Activated naive CD8-positive, alpha-beta T cell (primary cell): ENCODE results near the gene BRD7.

Source experiments
- H3K27ac Mint-ChIP-seq: one replicate; pipeline ENCODE4 v1.8.0; 2021; ENCODE audit warnings: mixed read lengths
- H3K27me3 Mint-ChIP-seq: one replicate; pipeline ENCODE4 v1.8.0; 2021; ENCODE audit warnings: mixed read lengths
- H3K36me3 Mint-ChIP-seq: one replicate; pipeline ENCODE4 v1.8.0; 2021; ENCODE audit warnings: mixed read lengths
- H3K4me1 Mint-ChIP-seq: one replicate; pipeline ENCODE4 v1.8.0; 2021; ENCODE audit warnings: low read depth, mixed read lengths
- H3K4me3 Mint-ChIP-seq: one replicate; pipeline ENCODE4 v1.8.0; 2021; ENCODE audit warnings: mild to moderate bottlenecking, mixed read lengths
- H3K9me3 Mint-ChIP-seq: one replicate; pipeline ENCODE4 v1.8.0; 2021; ENCODE audit warnings: low read depth, mixed read lengths

BRD7 gene

GRCh38 chr16:50289950-50290764, 78.6 kb downstream of the BRD7 start:
- Mint-ChIP-seq H3K27ac (no peak overlapping the region), H3K4me3 (no peak overlapping the region), H3K9me3 (no peaks in the 10 kb centered on the region), H3K27me3 (no peaks in the 10 kb centered on the region), H3K36me3 (peaks cover 3% of the 10 kb centered on the region), H3K4me1 (peaks cover 17% of the 10 kb centered on the region)

- no peaks in the 10 kb centered on the region for H3K27me3 Mint-ChIP-seq
- H3K36me3 Mint-ChIP-seq: peaks cover 3% of the 10 kb centered on the region
- no peak overlapping the region for H3K27ac Mint-ChIP-seq
- H3K9me3 Mint-ChIP-seq: no peaks in the 10 kb centered on the region
- no peak overlapping the region for H3K4me3 Mint-ChIP-seq
- peaks cover 27% of the 10 kb centered on the region for H3K4me1 Mint-ChIP-seq
These were observed 79.9 kb downstream of the BRD7 start for GRCh38 chr16:50288920-50289319.

GRCh38 chr16:50288026-50288425, 80.8 kb downstream of the BRD7 start:
- H3K27me3 Mint-ChIP-seq: no peaks in the 10 kb centered on the region
- peaks cover 35% of the 10 kb centered on the region for H3K4me1 Mint-ChIP-seq
- H3K27ac Mint-ChIP-seq: no peak overlapping the region
- H3K9me3 Mint-ChIP-seq: no peaks in the 10 kb centered on the region
- H3K4me3 Mint-ChIP-seq: no peak overlapping the region
- peaks cover 3% of the 10 kb centered on the region for H3K36me3 Mint-ChIP-seq

GRCh38 chr16:50286681-50287080, 82.1 kb downstream of the BRD7 start:
- no peaks in the 10 kb centered on the region for H3K27me3 Mint-ChIP-seq
- peak overlapping the region; percentile 22 for H3K27ac Mint-ChIP-seq
- H3K4me1 Mint-ChIP-seq: peaks cover 47% of the 10 kb centered on the region
- no peaks in the 10 kb centered on the region for H3K9me3 Mint-ChIP-seq
- peaks cover 3% of the 10 kb centered on the region for H3K36me3 Mint-ChIP-seq
- H3K4me3 Mint-ChIP-seq: no peak overlapping the region

- H3K9me3 Mint-ChIP-seq: no peaks in the 10 kb centered on the region
- H3K36me3 Mint-ChIP-seq: peaks cover 3% of the 10 kb centered on the region
- peak overlapping the region; percentile 68 for H3K27ac Mint-ChIP-seq
- H3K4me3 Mint-ChIP-seq: no peak overlapping the region
- peaks cover 56% of the 10 kb centered on the region for H3K4me1 Mint-ChIP-seq
- no peaks in the 10 kb centered on the region for H3K27me3 Mint-ChIP-seq
These were observed 83.3 kb downstream of the BRD7 start for GRCh38 chr16:50285406-50286003.

GRCh38 chr16:50284131-50284911, 84.5 kb downstream of the BRD7 start:
- Mint-ChIP-seq H3K27me3 (no peaks in the 10 kb centered on the region), H3K4me1 (peaks cover 68% of the 10 kb centered on the region), H3K4me3 (peak overlapping the region; percentile 42), H3K36me3 (peaks cover 3% of the 10 kb centered on the region), H3K9me3 (no peaks in the 10 kb centered on the region), H3K27ac (peak overlapping the region; percentile 80)

GRCh38 chr16:50282955-50283631, 85.7 kb downstream of the BRD7 start:
- Mint-ChIP-seq H3K27ac (peak overlapping the region; percentile 77), H3K27me3 (no peaks in the 10 kb centered on the region), H3K4me3 (peak overlapping the region; percentile 74), H3K4me1 (peaks cover 76% of the 10 kb centered on the region), H3K36me3 (peaks cover 3% of the 10 kb centered on the region), H3K9me3 (no peaks in the 10 kb centered on the region)

- Mint-ChIP-seq H3K4me1 (peaks cover 83% of the 10 kb centered on the region), H3K4me3 (peak overlapping the region; percentile 74), H3K27ac (peak overlapping the region; percentile 77), H3K9me3 (no peaks in the 10 kb centered on the region), H3K36me3 (peaks cover 3% of the 10 kb centered on the region), H3K27me3 (no peaks in the 10 kb centered on the region)
These were observed 86.7 kb downstream of the BRD7 start for GRCh38 chr16:50282010-50282538.

- H3K27ac Mint-ChIP-seq: no peak overlapping the region
- peaks cover 2% of the 10 kb centered on the region for H3K36me3 Mint-ChIP-seq
- H3K9me3 Mint-ChIP-seq: no peaks in the 10 kb centered on the region
- peaks cover 87% of the 10 kb centered on the region for H3K4me1 Mint-ChIP-seq
- H3K4me3 Mint-ChIP-seq: peak overlapping the region; percentile 74
- no peaks in the 10 kb centered on the region for H3K27me3 Mint-ChIP-seq
These were observed 87.3 kb downstream of the BRD7 start for GRCh38 chr16:50281391-50282009.

- Mint-ChIP-seq H3K4me1 (peaks cover 91% of the 10 kb centered on the region), H3K4me3 (no peak overlapping the region), H3K27ac (no peak overlapping the region), H3K36me3 (no peaks in the 10 kb centered on the region), H3K27me3 (no peaks in the 10 kb centered on the region), H3K9me3 (no peaks in the 10 kb centered on the region)
These were observed 87.9 kb downstream of the BRD7 start for GRCh38 chr16:50280932-50281331.

- Mint-ChIP-seq H3K4me1 (peaks cover 89% of the 10 kb centered on the region), H3K4me3 (peak overlapping the region; percentile 8), H3K27ac (peak overlapping the region; percentile 19), H3K36me3 (no peaks in the 10 kb centered on the region), H3K9me3 (no peaks in the 10 kb centered on the region), H3K27me3 (no peaks in the 10 kb centered on the region)
These were observed 89.3 kb downstream of the BRD7 start for GRCh38 chr16:50279504-50279865.

- H3K4me3 Mint-ChIP-seq: peak overlapping the region; percentile 73
- no peaks in the 10 kb centered on the region for H3K27me3 Mint-ChIP-seq
- H3K4me1 Mint-ChIP-seq: peaks cover 89% of the 10 kb centered on the region
- no peaks in the 10 kb centered on the region for H3K36me3 Mint-ChIP-seq
- peak overlapping the region; percentile 92 for H3K27ac Mint-ChIP-seq
- no peaks in the 10 kb centered on the region for H3K9me3 Mint-ChIP-seq
These were observed 90.5 kb downstream of the BRD7 start for GRCh38 chr16:50278251-50278650.

GRCh38 chr16:50276801-50277555, 91.8 kb downstream of the BRD7 start:
- H3K27me3 Mint-ChIP-seq: no peaks in the 10 kb centered on the region
- no peaks in the 10 kb centered on the region for H3K9me3 Mint-ChIP-seq
- H3K27ac Mint-ChIP-seq: peak overlapping the region; percentile 92
- no peaks in the 10 kb centered on the region for H3K36me3 Mint-ChIP-seq
- peak overlapping the region; percentile 73 for H3K4me3 Mint-ChIP-seq
- peaks cover 89% of the 10 kb centered on the region for H3K4me1 Mint-ChIP-seq

- no peaks in the 10 kb centered on the region for H3K27me3 Mint-ChIP-seq
- H3K4me1 Mint-ChIP-seq: peaks cover 91% of the 10 kb centered on the region
- no peaks in the 10 kb centered on the region for H3K9me3 Mint-ChIP-seq
- no peaks in the 10 kb centered on the region for H3K36me3 Mint-ChIP-seq
- H3K4me3 Mint-ChIP-seq: no peak overlapping the region
- peak overlapping the region; percentile 92 for H3K27ac Mint-ChIP-seq
These were observed 92.5 kb downstream of the BRD7 start for GRCh38 chr16:50276326-50276640.
